ENCODE measurements around the gene USP43.
"Not testable (repeated sequence)": the region's sequence is repeated elsewhere in the genome, so short reads cannot be mapped to it uniquely, and the experiment has no call there.

USP43 gene

GRCh38 chr17:9644910-9645751 lies at the start of gene USP43:
Gene USP43, plus strand, starts transcription at chr17:9645517. Its CDS starts 116 bp downstream, at chr17:9645633.
- DNase-seq: no peak

- DNase-seq: not testable (repeated sequence)
Measured at GRCh38 chr17:9597638-9598037, 47.7 kb upstream of the USP43 start.

GRCh38 chr17:9598661-9599060 lies 46.7 kb upstream of the USP43 start:
- no peak for DNase-seq

- DNase-seq: not testable (repeated sequence)
Measured at GRCh38 chr17:9604583-9604982, 40.7 kb upstream of the USP43 start.

GRCh38 chr17:9606453-9606852 lies 38.9 kb upstream of the USP43 start:
- no peak for DNase-seq

GRCh38 chr17:9607058-9607457 lies 38.3 kb upstream of the USP43 start:
- not testable (repeated sequence) for DNase-seq

- DNase-seq: no peak
Measured at GRCh38 chr17:9611557-9611956, 33.8 kb upstream of the USP43 start.

- no peak for DNase-seq
Measured at GRCh38 chr17:9612006-9612405, 33.3 kb upstream of the USP43 start.

GRCh38 chr17:9615486-9615885 lies 29.8 kb upstream of the USP43 start:
- DNase-seq: no peak

- DNase-seq: no peak
Measured at GRCh38 chr17:9622961-9623360, 22.4 kb upstream of the USP43 start.

GRCh38 chr17:9628509-9628908 lies 16.8 kb upstream of the USP43 start:
- DNase-seq: no peak

- no peak for DNase-seq
Measured at GRCh38 chr17:9632741-9633140, 12.6 kb upstream of the USP43 start.

GRCh38 chr17:9635340-9635739 lies 10.0 kb upstream of the USP43 start:
- no peak for DNase-seq

GRCh38 chr17:9636501-9636900 lies 8.8 kb upstream of the USP43 start:
- no peak for DNase-seq

GRCh38 chr17:9640388-9640787 lies 4.9 kb upstream of the USP43 start:
- DNase-seq: not testable (repeated sequence)

GRCh38 chr17:9643611-9644010 lies 1.7 kb upstream of the USP43 start:
- no peak for DNase-seq

- no peak for DNase-seq
Measured at GRCh38 chr17:9645851-9646545, 681 bp downstream of the USP43 start.

- no peak for DNase-seq
Measured at GRCh38 chr17:9646546-9646885, 1.2 kb downstream of the USP43 start.

- no peak for DNase-seq
Measured at GRCh38 chr17:9647014-9647413, 1.7 kb downstream of the USP43 start.

GRCh38 chr17:9648521-9649110 lies 3.3 kb downstream of the USP43 start:
- no peak for DNase-seq

GRCh38 chr17:9658593-9659211 lies 13.4 kb downstream of the USP43 start:
- no peak for DNase-seq

GRCh38 chr17:9661027-9661426 lies 15.7 kb downstream of the USP43 start:
- no peak for DNase-seq

GRCh38 chr17:9663511-9663910 lies 18.2 kb downstream of the USP43 start:
- DNase-seq: not testable (repeated sequence)
